Activated CD8-positive, alpha-beta memory T cell treated with anti-CD3 and anti-CD28 coated beads for 36 hours (primary cell): ENCODE results near the gene INO80. TPM values are rescaled to one million over a fixed set of nuclear protein-coding genes. Genes with fewer than 3 reads are reported as not detected.

ENCODE experiments used
- CTCF ChIA-PET: fragments of 350-600 bp; sonication (Branson Sonifier 250); formaldehyde crosslinking; loops from one replicate; lab custom pipeline; 2021; ENCODE audit warnings: antibody characterized with exemption; lab: Charles Lee
- POLR2A ChIA-PET: fragments of 350-600 bp; sonication (Branson Sonifier 250); formaldehyde crosslinking; loops from one replicate; lab custom pipeline; 2021; ENCODE audit warnings: antibody characterized with exemption; lab: Charles Lee
- total RNA-seq, 2 experiments: library from RNA; stranded (reverse); gene quantifications; one replicate each; pipeline ENCODE4 v1.2.3, GENCODE V29; 2021

INO80 gene
- total RNA-seq, 2 experiments from 2014 or later: 27.3 to 29.2 TPM

- ChIA-PET POLR2A (no interaction called here), CTCF (no interaction called here)
Measured at GRCh38 chr15:41017066-41017735, 98.9 kb downstream of the INO80 start.

- ChIA-PET CTCF (interaction anchor here (0.6 kb wide), 1 partner anchor 76 kb away, joined by 3 read pairs; no protein-coding TSS in a partner anchor), POLR2A (no interaction called here)
Measured at GRCh38 chr15:41013691-41014414, 102.2 kb downstream of the INO80 start.

GRCh38 chr15:41011055-41011815, 104.8 kb downstream of the INO80 start:
- ChIA-PET CTCF (interaction anchor here (0.7 kb wide), 1 partner anchor 152 kb away, joined by 3 read pairs; no protein-coding TSS in a partner anchor), POLR2A (no interaction called here)

GRCh38 chr15:41010345-41010744, 105.7 kb downstream of the INO80 start:
- POLR2A ChIA-PET: no interaction called here
- CTCF ChIA-PET: no interaction called here

GRCh38 chr15:41006479-41006878, 109.6 kb downstream of the INO80 start:
- ChIA-PET CTCF (no interaction called here), POLR2A (no interaction called here)

GRCh38 chr15:41004490-41004889, 111.6 kb downstream of the INO80 start:
- ChIA-PET POLR2A (no interaction called here), CTCF (interaction anchor here (0.8 kb wide), 1 partner anchor 136 kb away, joined by 3 read pairs; no protein-coding TSS in a partner anchor)

DNA sequence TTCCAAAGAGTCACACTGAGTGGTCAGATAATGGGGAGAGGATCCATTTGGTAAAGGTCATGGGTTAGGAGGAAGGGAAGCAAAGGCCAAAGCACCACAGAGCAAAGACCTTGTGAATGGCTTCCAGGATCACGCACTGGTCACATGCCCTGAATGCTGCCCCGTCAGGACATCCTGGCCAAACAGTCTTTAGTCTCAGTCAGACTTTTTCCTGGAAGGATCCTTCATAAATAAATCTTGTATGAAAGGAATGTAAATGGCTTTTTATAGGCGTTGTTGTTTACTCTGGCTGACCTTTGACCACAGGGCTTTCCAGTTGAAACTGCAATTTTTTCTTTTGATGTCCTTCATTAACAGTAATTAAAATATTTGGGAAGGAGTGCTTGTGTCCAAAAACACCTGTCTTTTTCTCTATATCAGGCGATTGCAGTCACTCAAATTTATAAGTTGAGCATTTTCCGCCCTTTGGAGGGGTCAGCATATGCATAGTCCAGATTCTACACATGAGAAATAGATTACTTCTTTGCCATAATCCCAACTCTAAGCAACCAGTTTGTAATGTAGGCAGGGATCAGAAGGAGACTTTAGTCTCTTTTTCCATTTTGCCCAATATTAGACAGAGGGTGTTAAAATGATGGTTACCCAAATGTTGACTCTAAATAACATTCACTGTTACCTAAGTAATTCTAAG, 114.4 kb downstream of the INO80 start:
- POLR2A ChIA-PET: no interaction called here

DNA sequence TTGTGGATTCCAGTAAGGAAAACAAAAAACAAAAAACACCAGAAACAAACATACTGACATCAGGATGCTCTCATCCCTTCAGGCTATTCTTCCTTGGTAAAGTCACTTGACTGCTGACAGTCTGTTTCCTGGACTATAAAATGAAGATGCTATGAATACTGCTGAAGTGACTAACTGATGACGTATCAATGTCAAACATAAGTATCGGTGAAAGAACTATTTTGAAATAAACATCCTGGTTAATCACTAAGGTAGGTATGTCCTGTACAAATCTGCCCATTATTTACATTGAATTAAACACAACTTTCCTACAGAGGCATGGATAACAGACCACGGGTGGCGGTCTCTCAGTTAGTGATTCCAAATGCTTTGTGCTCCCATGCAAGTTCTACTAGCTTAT, 116.9 kb downstream of the INO80 start:
- ChIA-PET CTCF (interaction anchor here (1.1 kb wide), 1 partner anchor 96 kb away, joined by 3 read pairs; no protein-coding TSS in a partner anchor), POLR2A (no interaction called here)

More for the DNA sequence above, 114.4 kb downstream of the INO80 start:
- CTCF ChIA-PET: no interaction called here

DNA sequence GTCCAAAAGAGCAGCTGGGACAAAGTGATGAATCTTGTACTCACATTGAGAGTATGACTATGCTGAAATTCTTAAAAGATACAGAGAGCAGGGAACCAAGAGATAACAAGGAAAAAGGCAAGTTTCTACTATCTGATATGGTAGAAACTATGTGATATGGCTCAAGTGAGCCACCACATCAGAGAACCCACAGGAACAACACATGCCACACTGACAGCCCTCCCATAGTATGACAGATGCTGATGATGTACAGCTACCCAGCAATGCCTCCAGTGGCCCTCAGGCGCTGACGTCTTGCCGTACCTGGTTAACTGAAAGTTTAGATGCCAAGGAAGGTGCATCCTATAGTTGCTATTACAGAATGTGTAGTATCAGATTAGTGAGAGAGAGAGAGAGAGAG, 120.4 kb downstream of the INO80 start:
- POLR2A ChIA-PET: no interaction called here

GRCh38 chr15:40992825-40993224, 123.3 kb downstream of the INO80 start:
- ChIA-PET CTCF (no interaction called here), POLR2A (no interaction called here)

More for the DNA sequence above, 120.4 kb downstream of the INO80 start:
- CTCF ChIA-PET: no interaction called here

DNA sequence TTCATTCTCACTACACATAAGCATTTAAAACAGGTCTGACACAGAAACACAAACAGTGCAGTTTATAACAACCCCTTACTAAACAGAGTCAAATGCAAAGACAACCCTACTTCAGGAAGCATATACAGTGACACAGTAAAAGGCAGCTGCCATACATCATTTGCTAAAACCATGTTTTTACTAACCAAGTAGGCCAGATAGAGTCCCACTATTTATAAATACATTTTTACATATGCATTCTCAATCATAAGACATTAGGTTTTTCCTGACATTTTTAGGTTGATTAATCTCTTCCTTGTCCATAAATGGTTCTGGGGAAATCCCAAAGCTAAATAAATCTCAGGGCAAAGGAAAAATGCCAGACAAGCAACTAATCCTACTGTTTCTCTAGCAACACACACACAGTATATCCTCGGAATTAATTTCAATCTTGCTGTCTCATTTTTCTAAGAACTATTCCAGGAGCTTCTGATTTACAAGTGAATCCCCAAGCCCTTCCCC, 123.8 kb downstream of the INO80 start:
- ChIA-PET POLR2A (no interaction called here), CTCF (no interaction called here)

DNA sequence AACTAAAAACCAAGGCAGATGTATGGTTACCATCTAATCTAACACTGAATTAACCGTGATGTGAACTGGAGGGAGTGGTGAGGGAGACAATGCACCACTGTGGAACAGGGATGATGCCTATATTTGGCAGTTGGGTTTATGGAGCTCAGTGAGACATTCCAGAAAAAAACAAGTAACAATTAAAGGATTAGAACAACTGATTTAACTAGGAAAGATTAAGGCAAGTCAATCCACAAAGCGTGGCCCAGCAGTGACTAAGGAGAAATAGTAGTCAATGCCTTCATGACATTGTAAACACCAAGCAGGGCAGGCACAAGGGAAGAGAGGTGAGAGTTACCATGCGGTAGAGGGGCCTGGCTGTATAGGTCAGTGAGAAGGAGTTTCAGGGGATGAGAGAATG, 124.7 kb downstream of the INO80 start:
- POLR2A ChIA-PET: no interaction called here
- CTCF ChIA-PET: no interaction called here

DNA sequence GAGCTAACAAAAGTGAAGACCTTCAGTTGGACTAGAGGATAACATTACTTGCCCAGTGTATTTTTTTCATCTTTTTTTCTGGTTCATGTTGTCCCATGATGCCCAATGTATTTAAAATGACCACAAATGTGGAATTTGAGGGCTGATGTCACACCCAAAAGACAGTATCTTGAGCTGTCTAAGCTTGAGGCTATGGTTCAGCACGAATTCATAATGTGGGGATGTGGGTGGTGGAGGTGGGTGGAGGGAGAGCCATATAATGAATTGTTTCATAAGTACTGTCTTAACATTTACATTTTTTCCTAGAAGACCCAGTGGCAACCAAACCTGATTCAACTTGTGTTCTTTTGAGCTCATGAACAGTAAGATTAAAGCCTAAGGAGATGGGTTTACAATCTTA, 125.3 kb downstream of the INO80 start:
- ChIA-PET POLR2A (no interaction called here), CTCF (no interaction called here)

- ChIA-PET CTCF (no interaction called here), POLR2A (no interaction called here)
Measured at GRCh38 chr15:40990080-40990479, 126.0 kb downstream of the INO80 start.

DNA sequence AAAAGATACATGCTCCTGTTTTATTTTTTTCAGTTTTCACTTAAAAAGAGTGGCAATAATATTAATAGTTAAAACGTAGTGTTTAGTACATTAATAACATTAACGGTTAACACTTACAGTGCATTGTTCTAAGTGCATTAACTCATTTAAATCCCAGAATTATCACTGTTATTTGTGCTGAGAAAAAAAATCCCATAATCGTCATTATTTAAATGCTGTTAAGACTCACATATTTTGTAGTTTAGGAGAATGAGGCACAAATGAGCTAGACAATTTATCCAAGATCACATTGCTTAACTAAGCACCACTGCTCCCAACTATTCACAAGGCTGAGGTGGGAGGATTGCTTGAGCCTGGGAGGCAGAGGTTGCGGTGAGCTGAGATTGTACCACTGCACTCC, 127.9 kb downstream of the INO80 start:
- POLR2A ChIA-PET: no interaction called here
- CTCF ChIA-PET: interaction anchor here (0.5 kb wide), 1 partner anchor 571 kb away, joined by 3 read pairs; no protein-coding TSS in a partner anchor

DNA sequence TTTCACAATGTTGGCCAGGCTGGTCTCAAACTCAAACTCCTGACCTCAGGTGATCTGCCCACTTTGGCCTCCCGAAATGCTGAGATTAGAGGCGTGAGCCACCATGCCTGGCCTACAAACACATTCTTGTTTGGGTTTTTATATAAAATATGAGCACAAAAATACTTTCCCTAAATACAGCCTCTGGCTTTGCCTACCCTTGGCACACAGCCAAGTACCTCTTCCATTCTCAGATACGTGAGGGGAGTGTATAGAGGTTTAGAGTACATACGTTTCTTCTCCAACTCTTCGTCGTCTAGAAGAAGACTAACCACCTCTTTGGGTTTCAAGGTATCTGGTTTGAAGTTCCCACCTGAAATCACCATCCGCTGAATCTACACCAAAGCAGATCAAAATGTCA, 129.3 kb downstream of the INO80 start:
- ChIA-PET CTCF (no interaction called here), POLR2A (no interaction called here)

GRCh38 chr15:40985541-40986330, 130.3 kb downstream of the INO80 start:
- ChIA-PET POLR2A (no interaction called here), CTCF (no interaction called here)

DNA sequence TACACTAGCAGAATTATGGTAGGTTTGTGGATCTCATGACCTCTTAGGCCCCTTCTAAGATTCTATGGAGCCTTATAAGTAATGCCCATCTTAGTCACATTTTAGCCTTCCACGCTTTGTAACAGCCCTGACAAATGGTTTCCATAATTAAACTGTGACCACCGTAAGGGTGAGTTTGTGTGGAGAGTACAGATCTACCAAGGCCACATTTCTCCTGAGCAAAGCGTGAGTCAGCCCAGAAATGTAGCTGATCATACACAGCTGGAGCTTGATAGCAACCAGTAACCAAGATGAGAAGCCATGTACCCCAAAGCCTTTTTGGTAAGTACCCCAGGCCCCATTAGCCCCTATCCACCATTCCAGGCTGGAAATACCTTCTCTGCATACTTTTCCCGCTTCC, 131.1 kb downstream of the INO80 start:
- CTCF ChIA-PET: no interaction called here
- POLR2A ChIA-PET: no interaction called here

GRCh38 chr15:40984406-40984805, 131.7 kb downstream of the INO80 start:
- ChIA-PET POLR2A (no interaction called here), CTCF (no interaction called here)
